NCI-H510A (cell line): Measurements from ENCODE around the gene UGT1A5.

ENCODE experiments used
- DNase-seq: peaks from one replicate; lab custom pipeline; 2025; lab: John Stamatoyannopoulos, UW

The UGT1A5 gene

GRCh38 chr2:233712611-233713261 lies at the start of gene UGT1A5:
TSS of gene UGT1A5 (plus strand) at chr2:233712907. CDS start at chr2:233712992, 85 bp downstream.
- no peak for DNase-seq

- DNase-seq: no peak
Observed at GRCh38 chr2:233663911-233664310, 48.8 kb upstream of the UGT1A5 start.

- DNase-seq: no peak
Observed at GRCh38 chr2:233668605-233669260, 44.0 kb upstream of the UGT1A5 start.

- DNase-seq: no peak
Observed at GRCh38 chr2:233671290-233672161, 41.2 kb upstream of the UGT1A5 start, which contains the start of gene UGT1A9. TSS of gene UGT1A9 (plus strand) at chr2:233671898. CDS start at chr2:233671935, 37 bp downstream.

GRCh38 chr2:233672886-233673285 lies 39.8 kb upstream of the UGT1A5 start:
- no peak for DNase-seq

GRCh38 chr2:233673896-233674295 lies 38.8 kb upstream of the UGT1A5 start:
- no peak for DNase-seq

GRCh38 chr2:233674314-233674713 lies 38.4 kb upstream of the UGT1A5 start:
- DNase-seq: no peak

GRCh38 chr2:233674995-233675394 lies 37.7 kb upstream of the UGT1A5 start:
- no peak for DNase-seq

GRCh38 chr2:233676046-233676445 lies 36.7 kb upstream of the UGT1A5 start:
- DNase-seq: no peak

GRCh38 chr2:233679196-233679595 lies 33.5 kb upstream of the UGT1A5 start:
- DNase-seq: no peak

- no peak for DNase-seq
Observed at GRCh38 chr2:233680361-233681045, 32.2 kb upstream of the UGT1A5 start.

GRCh38 chr2:233681521-233682099 lies 31.1 kb upstream of the UGT1A5 start, which contains the start of gene UGT1A7:
TSS of gene UGT1A7 (plus strand) at chr2:233681901. CDS start at chr2:233681938, 37 bp downstream.
- no peak for DNase-seq

- no peak for DNase-seq
Observed at GRCh38 chr2:233684640-233685039, 28.1 kb upstream of the UGT1A5 start.

GRCh38 chr2:233686928-233687327 lies 25.8 kb upstream of the UGT1A5 start:
- DNase-seq: no peak

- no peak for DNase-seq
Observed at GRCh38 chr2:233688341-233688740, 24.4 kb upstream of the UGT1A5 start.

- DNase-seq: no peak
Observed at GRCh38 chr2:233689031-233689430, 23.7 kb upstream of the UGT1A5 start.

- no peak for DNase-seq
Observed at GRCh38 chr2:233689501-233689900, 23.2 kb upstream of the UGT1A5 start.

GRCh38 chr2:233690444-233690843 lies 22.3 kb upstream of the UGT1A5 start:
- DNase-seq: no peak

- DNase-seq: no peak
Observed at GRCh38 chr2:233691443-233692433, 21.0 kb upstream of the UGT1A5 start.

- DNase-seq: no peak
Observed at GRCh38 chr2:233692648-233693047, 20.1 kb upstream of the UGT1A5 start, which contains the start of gene UGT1A6. TSS of gene UGT1A6 (plus strand) at chr2:233692890. CDS start at chr2:233693005, 115 bp downstream.
